ENCODE measurements around the gene ANAPC2.

ANAPC2 gene

GRCh38 chr9:137186385-137186784 is 2.0 kb downstream of the ANAPC2 start:
- Histone ChIP-seq H3K36me3 (ENCODE audit: insufficient read depth, low read length) (peaks cover 42% of the 10 kb centered on the region), H3K9ac (ENCODE audit: low read depth, low read length) (no peak overlapping the region), H3K27me3 (ENCODE audit: insufficient read depth, low read length) (no peaks in the 10 kb centered on the region), H3K4me1 (ENCODE audit: insufficient read depth, low read length) (0 out of 2 replicates have a peak, but pooled peaks cover 3% of the 10 kb centered on the region), H3K27ac (ENCODE audit: low read depth, low read length) (no peak overlapping the region), H3K4me3 (ENCODE audit: low read length) (no peak overlapping the region), H3K9me3 (ENCODE audit: insufficient read depth, low read depth, low read length) (no peaks in the 10 kb centered on the region)
- 90% methylated on average over 6 of the region's 6 CpGs for WGBS

- H3K36me3 ChIP-seq (ENCODE audit: insufficient read depth, low read length) = peaks cover 42% of the 10 kb centered on the region
Observed at GRCh38 chr9:137185921-137186320, 2.4 kb downstream of the ANAPC2 start.

GRCh38 chr9:137184881-137185660 is 3.3 kb downstream of the ANAPC2 start:
- 95% methylated on average over 48 of the region's 48 CpGs for WGBS

More at GRCh38 chr9:137185921-137186320, 2.4 kb downstream of the ANAPC2 start:
- Histone ChIP-seq H3K9ac (ENCODE audit: low read depth, low read length) (no peak overlapping the region), H3K9me3 (ENCODE audit: insufficient read depth, low read depth, low read length) (no peaks in the 10 kb centered on the region), H3K4me1 (ENCODE audit: insufficient read depth, low read length) (0 out of 2 replicates have a peak, but pooled peaks cover 3% of the 10 kb centered on the region), H3K27me3 (ENCODE audit: insufficient read depth, low read length) (no peaks in the 10 kb centered on the region), H3K4me3 (ENCODE audit: low read length) (no peak overlapping the region), H3K27ac (ENCODE audit: low read depth, low read length) (no peak overlapping the region)
- WGBS = 95% methylated on average over 19 of the region's 19 CpGs

GRCh38 chr9:137183980-137184595 is 4.3 kb downstream of the ANAPC2 start:
- Histone ChIP-seq H3K36me3 (ENCODE audit: insufficient read depth, low read length) (peaks cover 46% of the 10 kb centered on the region), H3K4me1 (ENCODE audit: insufficient read depth, low read length) (no peaks in the 10 kb centered on the region), H3K27me3 (ENCODE audit: insufficient read depth, low read length) (no peaks in the 10 kb centered on the region), H3K9ac (ENCODE audit: low read depth, low read length) (no peak overlapping the region), H3K27ac (ENCODE audit: low read depth, low read length) (no peak overlapping the region), H3K4me3 (ENCODE audit: low read length) (no peak overlapping the region), H3K9me3 (ENCODE audit: insufficient read depth, low read depth, low read length) (no peaks in the 10 kb centered on the region)
- WGBS = 96% methylated on average over 27 of the region's 27 CpGs

More at GRCh38 chr9:137184881-137185660, 3.3 kb downstream of the ANAPC2 start:
- Histone ChIP-seq H3K4me1 (ENCODE audit: insufficient read depth, low read length) (0 out of 2 replicates have a peak, but pooled peaks cover 3% of the 10 kb centered on the region), H3K9me3 (ENCODE audit: insufficient read depth, low read depth, low read length) (no peaks in the 10 kb centered on the region), H3K4me3 (ENCODE audit: low read length) (no peak overlapping the region), H3K27ac (ENCODE audit: low read depth, low read length) (no peak overlapping the region), H3K27me3 (ENCODE audit: insufficient read depth, low read length) (no peaks in the 10 kb centered on the region), H3K36me3 (ENCODE audit: insufficient read depth, low read length) (peaks cover 46% of the 10 kb centered on the region), H3K9ac (ENCODE audit: low read depth, low read length) (no peak overlapping the region)

GRCh38 chr9:137182836-137183235 is 5.5 kb downstream of the ANAPC2 start:
- Histone ChIP-seq H3K9me3 (ENCODE audit: insufficient read depth, low read depth, low read length) (no peaks in the 10 kb centered on the region), H3K4me3 (ENCODE audit: low read length) (no peak overlapping the region), H3K36me3 (ENCODE audit: insufficient read depth, low read length) (peaks cover 46% of the 10 kb centered on the region), H3K9ac (ENCODE audit: low read depth, low read length) (no peak overlapping the region), H3K27me3 (ENCODE audit: insufficient read depth, low read length) (no peaks in the 10 kb centered on the region), H3K27ac (ENCODE audit: low read depth, low read length) (no peak overlapping the region), H3K4me1 (ENCODE audit: insufficient read depth, low read length) (no peaks in the 10 kb centered on the region)
- 95% methylated on average over 17 of the region's 17 CpGs for WGBS

GRCh38 chr9:137181680-137182079 is 6.7 kb downstream of the ANAPC2 start:
- Histone ChIP-seq H3K9ac (ENCODE audit: low read depth, low read length) (no peak overlapping the region), H3K4me1 (ENCODE audit: insufficient read depth, low read length) (no peaks in the 10 kb centered on the region), H3K36me3 (ENCODE audit: insufficient read depth, low read length) (peaks cover 50% of the 10 kb centered on the region), H3K9me3 (ENCODE audit: insufficient read depth, low read depth, low read length) (no peaks in the 10 kb centered on the region), H3K4me3 (ENCODE audit: low read length) (no peak overlapping the region), H3K27me3 (ENCODE audit: insufficient read depth, low read length) (no peaks in the 10 kb centered on the region), H3K27ac (ENCODE audit: low read depth, low read length) (no peak overlapping the region)
- WGBS = 97% methylated on average over 22 of the region's 22 CpGs

- no peaks in the 10 kb centered on the region for H3K4me1 ChIP-seq (ENCODE audit: insufficient read depth, low read length)
- H3K27me3 ChIP-seq (ENCODE audit: insufficient read depth, low read length) = peaks cover 5% of the 10 kb centered on the region; the same call in 1 of the 2 replicates
- H3K36me3 ChIP-seq (ENCODE audit: insufficient read depth, low read length) = peaks cover 42% of the 10 kb centered on the region
- no peak overlapping the region for H3K27ac ChIP-seq (ENCODE audit: low read depth, low read length)
- 95% methylated on average over 20 of the region's 20 CpGs for whole genome bisulfite sequencing
- H3K9me3 ChIP-seq (ENCODE audit: insufficient read depth, low read depth, low read length) = no peaks in the 10 kb centered on the region
- H3K4me3 ChIP-seq (ENCODE audit: low read length) = no peak overlapping the region
- H3K9ac ChIP-seq (ENCODE audit: low read depth, low read length) = no peak overlapping the region
Observed at GRCh38 chr9:137180491-137180890, 7.9 kb downstream of the ANAPC2 start.

- H3K4me3 ChIP-seq (ENCODE audit: low read length) = no peak overlapping the region
- H3K36me3 ChIP-seq (ENCODE audit: insufficient read depth, low read length) = peaks cover 35% of the 10 kb centered on the region
- no peaks in the 10 kb centered on the region for H3K4me1 ChIP-seq (ENCODE audit: insufficient read depth, low read length)
- H3K27ac ChIP-seq (ENCODE audit: low read depth, low read length) = no peak overlapping the region
- 95% methylated on average over 17 of the region's 17 CpGs for WGBS
- H3K9me3 ChIP-seq (ENCODE audit: insufficient read depth, low read depth, low read length) = no peaks in the 10 kb centered on the region
- no peak overlapping the region for H3K9ac ChIP-seq (ENCODE audit: low read depth, low read length)
- peaks cover 11% of the 10 kb centered on the region; the same call in 1 of the 2 replicates for H3K27me3 ChIP-seq (ENCODE audit: insufficient read depth, low read length)
Observed at GRCh38 chr9:137179761-137180160, 8.6 kb downstream of the ANAPC2 start.

GRCh38 chr9:137178939-137179630 is 9.3 kb downstream of the ANAPC2 start:
- no peak overlapping the region for H3K27ac ChIP-seq (ENCODE audit: low read depth, low read length)
- peaks cover 31% of the 10 kb centered on the region for H3K36me3 ChIP-seq (ENCODE audit: insufficient read depth, low read length)
- H3K9ac ChIP-seq (ENCODE audit: low read depth, low read length) = no peak overlapping the region
- H3K27me3 ChIP-seq (ENCODE audit: insufficient read depth, low read length) = peaks cover 16% of the 10 kb centered on the region
- H3K4me1 ChIP-seq (ENCODE audit: insufficient read depth, low read length) = no peaks in the 10 kb centered on the region
- no peaks in the 10 kb centered on the region for H3K9me3 ChIP-seq (ENCODE audit: insufficient read depth, low read depth, low read length)
- 92% methylated on average over 19 of the region's 19 CpGs for WGBS
- H3K4me3 ChIP-seq (ENCODE audit: low read length) = no peak overlapping the region

- Histone ChIP-seq H3K36me3 (ENCODE audit: insufficient read depth, low read length) (peaks cover 23% of the 10 kb centered on the region), H3K9ac (ENCODE audit: low read depth, low read length) (no peak overlapping the region), H3K4me1 (ENCODE audit: insufficient read depth, low read length) (no peaks in the 10 kb centered on the region), H3K9me3 (ENCODE audit: insufficient read depth, low read depth, low read length) (no peaks in the 10 kb centered on the region), H3K4me3 (ENCODE audit: low read length) (no peak overlapping the region), H3K27me3 (ENCODE audit: insufficient read depth, low read length) (peaks cover 24% of the 10 kb centered on the region), H3K27ac (ENCODE audit: low read depth, low read length) (no peak overlapping the region)
- 93% methylated on average over 23 of the region's 23 CpGs for WGBS
Observed at GRCh38 chr9:137178201-137178938, 10.0 kb downstream of the ANAPC2 start.
